ENCODE data around the gene AATK. TPM values are rescaled to one million over a fixed set of nuclear protein-coding genes. Genes with fewer than 3 reads are reported as not detected.

AATK gene
- total and polyA plus RNA-seq, 2 of the 13 experiments (the other 11 are each of a cell fraction or from before 2014, with no cell fraction given) = 2.9 to 8.4 TPM

DNA sequence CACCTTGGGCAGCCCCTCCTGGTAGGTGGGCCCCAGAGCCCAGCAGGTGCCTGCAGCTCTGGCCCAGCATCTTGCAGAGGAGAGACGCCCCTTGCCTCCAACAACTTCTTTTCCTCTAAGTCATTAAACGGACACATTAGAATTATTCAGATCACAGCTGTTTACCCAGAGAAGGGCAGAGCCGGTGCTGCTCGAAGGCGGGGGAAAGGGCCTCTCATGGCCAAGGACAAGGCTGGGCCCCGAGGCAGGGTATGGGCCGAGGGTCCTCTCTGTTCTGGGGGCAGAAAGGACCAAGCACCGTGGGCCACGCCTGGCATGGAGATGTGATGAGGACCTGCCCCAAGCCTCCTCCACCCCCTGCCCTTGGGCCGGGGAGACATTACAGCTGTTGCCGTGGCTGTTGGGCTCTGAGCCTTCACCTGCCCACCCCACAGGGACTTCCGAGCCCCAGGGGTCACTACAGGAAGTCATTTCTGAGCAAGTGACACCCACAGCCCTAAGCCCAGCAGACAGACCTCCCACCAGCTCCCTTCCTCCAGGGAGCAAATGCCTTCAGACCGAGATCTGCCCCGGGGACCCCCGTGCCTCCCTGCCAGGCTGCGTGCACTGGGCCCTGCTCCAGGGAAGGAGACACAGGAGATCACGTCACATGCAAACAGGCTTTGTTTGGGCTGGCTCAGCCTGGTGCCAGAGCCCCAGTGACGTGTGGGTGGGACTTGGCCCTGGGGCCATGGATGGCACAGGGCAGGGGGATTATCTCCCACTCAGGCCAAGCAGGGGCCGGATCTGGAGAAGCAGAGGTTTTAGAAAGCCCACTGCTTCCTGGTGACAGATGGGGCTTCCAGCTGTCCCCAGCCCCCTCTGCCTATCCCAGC is 1.4 kb downstream of the AATK start (continued):
- TF ChIP-seq, protein P1, sequence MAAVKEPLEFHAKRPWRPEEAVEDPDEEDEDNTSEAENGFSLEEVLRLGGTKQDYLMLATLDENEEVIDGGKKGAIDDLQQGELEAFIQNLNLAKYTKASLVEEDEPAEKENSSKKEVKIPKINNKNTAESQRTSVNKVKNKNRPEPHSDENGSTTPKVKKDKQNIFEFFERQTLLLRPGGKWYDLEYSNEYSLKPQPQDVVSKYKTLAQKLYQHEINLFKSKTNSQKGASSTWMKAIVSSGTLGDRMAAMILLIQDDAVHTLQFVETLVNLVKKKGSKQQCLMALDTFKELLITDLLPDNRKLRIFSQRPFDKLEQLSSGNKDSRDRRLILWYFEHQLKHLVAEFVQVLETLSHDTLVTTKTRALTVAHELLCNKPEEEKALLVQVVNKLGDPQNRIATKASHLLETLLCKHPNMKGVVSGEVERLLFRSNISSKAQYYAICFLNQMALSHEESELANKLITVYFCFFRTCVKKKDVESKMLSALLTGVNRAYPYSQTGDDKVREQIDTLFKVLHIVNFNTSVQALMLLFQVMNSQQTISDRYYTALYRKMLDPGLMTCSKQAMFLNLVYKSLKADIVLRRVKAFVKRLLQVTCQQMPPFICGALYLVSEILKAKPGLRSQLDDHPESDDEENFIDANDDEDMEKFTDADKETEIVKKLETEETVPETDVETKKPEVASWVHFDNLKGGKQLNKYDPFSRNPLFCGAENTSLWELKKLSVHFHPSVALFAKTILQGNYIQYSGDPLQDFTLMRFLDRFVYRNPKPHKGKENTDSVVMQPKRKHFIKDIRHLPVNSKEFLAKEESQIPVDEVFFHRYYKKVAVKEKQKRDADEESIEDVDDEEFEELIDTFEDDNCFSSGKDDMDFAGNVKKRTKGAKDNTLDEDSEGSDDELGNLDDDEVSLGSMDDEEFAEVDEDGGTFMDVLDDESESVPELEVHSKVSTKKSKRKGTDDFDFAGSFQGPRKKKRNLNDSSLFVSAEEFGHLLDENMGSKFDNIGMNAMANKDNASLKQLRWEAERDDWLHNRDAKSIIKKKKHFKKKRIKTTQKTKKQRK (IDR thresholded peaks at IDR 0.05; ENCODE audit: low read length) = no peak
- TF ChIP-seq ZKSCAN1 (IDR thresholded peaks at IDR 0.05; ENCODE audit: low read length) (no peak), MYC (CRISPR knock-in tag; IDR thresholded peaks at IDR 0.05; ENCODE audit: borderline replicate concordance) (no peak), NR1H2 (CRISPR knock-in tag; IDR thresholded peaks at IDR 0.05; ENCODE audit: borderline replicate concordance, low read depth) (no peak), ZNF775 (CRISPR knock-in tag; IDR thresholded peaks at IDR 0.05; ENCODE audit: borderline replicate concordance) (no peak), ZSCAN9 (CRISPR knock-in tag; IDR thresholded peaks at IDR 0.05; ENCODE audit: borderline replicate concordance) (no peak), ZNF761 (CRISPR knock-in tag; conservative IDR thresholded peaks at IDR 0.05) (no peak), TOPORS (CRISPR knock-in tag; IDR thresholded peaks at IDR 0.05) (no peak), RBM39 (IDR thresholded peaks at IDR 0.05; ENCODE audit: low read depth, low read length, poor library complexity, severe bottlenecking) (peak; percentile 22), REXO4 (CRISPR knock-in tag; IDR thresholded peaks at IDR 0.05; ENCODE audit: borderline replicate concordance) (no peak), RFXANK (CRISPR knock-in tag; IDR thresholded peaks at IDR 0.05) (no peak), SUZ12 (IDR thresholded peaks at IDR 0.05; ENCODE audit: low read depth, low read length) (no peak), ZNF207 (IDR thresholded peaks at IDR 0.05; ENCODE audit: borderline replicate concordance) (no peak), THAP11 (CRISPR knock-in tag; IDR thresholded peaks at IDR 0.05) (no peak; the same call in 1 of the 2 replicates), HNRNPK (IDR thresholded peaks at IDR 0.05; ENCODE audit: low read depth, low read length, poor library complexity, severe bottlenecking) (no peak), KLF12 (CRISPR knock-in tag; IDR thresholded peaks at IDR 0.05; ENCODE audit: borderline replicate concordance) (no peak), MATR3 (CRISPR knock-in tag; IDR thresholded peaks at IDR 0.05) (no peak)
- TF ChIP-seq, protein P2, sequence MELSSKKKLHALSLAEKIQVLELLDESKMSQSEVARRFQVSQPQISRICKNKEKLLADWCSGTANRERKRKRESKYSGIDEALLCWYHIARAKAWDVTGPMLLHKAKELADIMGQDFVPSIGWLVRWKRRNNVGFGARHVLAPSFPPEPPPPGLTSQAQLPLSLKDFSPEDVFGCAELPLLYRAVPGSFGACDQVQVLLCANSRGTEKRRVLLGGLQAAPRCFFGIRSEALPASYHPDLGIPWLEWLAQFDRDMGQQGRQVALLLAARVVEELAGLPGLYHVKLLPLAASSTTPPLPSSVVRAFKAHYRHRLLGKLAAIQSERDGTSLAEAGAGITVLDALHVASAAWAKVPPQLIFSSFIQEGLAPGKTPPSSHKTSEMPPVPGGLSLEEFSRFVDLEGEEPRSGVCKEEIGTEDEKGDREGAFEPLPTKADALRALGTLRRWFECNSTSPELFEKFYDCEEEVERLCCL (CRISPR knock-in tag; IDR thresholded peaks at IDR 0.05; ENCODE audit: borderline replicate concordance) = no peak
- TF ChIP-seq, protein P3, sequence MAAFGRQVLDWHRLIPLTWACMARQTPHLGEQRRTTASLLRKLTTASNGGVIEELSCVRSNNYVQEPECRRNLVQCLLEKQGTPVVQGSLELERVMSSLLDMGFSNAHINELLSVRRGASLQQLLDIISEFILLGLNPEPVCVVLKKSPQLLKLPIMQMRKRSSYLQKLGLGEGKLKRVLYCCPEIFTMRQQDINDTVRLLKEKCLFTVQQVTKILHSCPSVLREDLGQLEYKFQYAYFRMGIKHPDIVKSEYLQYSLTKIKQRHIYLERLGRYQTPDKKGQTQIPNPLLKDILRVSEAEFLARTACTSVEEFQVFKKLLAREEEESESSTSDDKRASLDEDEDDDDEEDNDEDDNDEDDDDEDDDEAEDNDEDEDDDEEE (CRISPR knock-in tag; IDR thresholded peaks at IDR 0.05) = no peak
- TF ChIP-seq, protein P4, sequence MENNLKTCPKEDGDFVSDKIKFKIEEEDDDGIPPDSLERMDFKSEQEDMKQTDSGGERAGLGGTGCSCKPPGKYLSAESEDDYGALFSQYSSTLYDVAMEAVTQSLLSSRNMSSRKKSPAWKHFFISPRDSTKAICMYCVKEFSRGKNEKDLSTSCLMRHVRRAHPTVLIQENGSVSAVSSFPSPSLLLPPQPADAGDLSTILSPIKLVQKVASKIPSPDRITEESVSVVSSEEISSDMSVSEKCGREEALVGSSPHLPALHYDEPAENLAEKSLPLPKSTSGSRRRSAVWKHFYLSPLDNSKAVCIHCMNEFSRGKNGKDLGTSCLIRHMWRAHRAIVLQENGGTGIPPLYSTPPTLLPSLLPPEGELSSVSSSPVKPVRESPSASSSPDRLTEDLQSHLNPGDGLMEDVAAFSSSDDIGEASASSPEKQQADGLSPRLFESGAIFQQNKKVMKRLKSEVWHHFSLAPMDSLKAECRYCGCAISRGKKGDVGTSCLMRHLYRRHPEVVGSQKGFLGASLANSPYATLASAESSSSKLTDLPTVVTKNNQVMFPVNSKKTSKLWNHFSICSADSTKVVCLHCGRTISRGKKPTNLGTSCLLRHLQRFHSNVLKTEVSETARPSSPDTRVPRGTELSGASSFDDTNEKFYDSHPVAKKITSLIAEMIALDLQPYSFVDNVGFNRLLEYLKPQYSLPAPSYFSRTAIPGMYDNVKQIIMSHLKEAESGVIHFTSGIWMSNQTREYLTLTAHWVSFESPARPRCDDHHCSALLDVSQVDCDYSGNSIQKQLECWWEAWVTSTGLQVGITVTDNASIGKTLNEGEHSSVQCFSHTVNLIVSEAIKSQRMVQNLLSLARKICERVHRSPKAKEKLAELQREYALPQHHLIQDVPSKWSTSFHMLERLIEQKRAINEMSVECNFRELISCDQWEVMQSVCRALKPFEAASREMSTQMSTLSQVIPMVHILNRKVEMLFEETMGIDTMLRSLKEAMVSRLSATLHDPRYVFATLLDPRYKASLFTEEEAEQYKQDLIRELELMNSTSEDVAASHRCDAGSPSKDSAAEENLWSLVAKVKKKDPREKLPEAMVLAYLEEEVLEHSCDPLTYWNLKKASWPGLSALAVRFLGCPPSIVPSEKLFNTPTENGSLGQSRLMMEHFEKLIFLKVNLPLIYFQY (CRISPR knock-in tag; IDR thresholded peaks at IDR 0.05; ENCODE audit: borderline replicate concordance) = no peak; the same call in 1 of the 2 replicates

Data from HepG2 (cell line).